Measurements from ENCODE around the gene CUX1. TPM values are rescaled to one million over a fixed set of nuclear protein-coding genes. Genes with fewer than 3 reads are reported as not detected.
A peak's percentile ranks its signal among the peaks of the same experiment; 100 is the strongest.

CUX1 gene
- total RNA-seq, 1 experiment from 2014 or later = 53.5 TPM

- H2BK12ac ChIP-seq (ENCODE audit: insufficient read length, low read depth, low read length) = no peak overlapping the region
- no peak overlapping the region for H3T11ph ChIP-seq (ENCODE audit: low read length)
- H3K4ac ChIP-seq (ENCODE audit: low read depth, low read length) = no peak overlapping the region
- no peak overlapping the region for H2AFZ ChIP-seq (ENCODE audit: low read length)
- no peaks in the 10 kb centered on the region for H3K23me2 ChIP-seq (ENCODE audit: insufficient read length, low read depth, low read length, poor library complexity, severe bottlenecking)
- H2AK5ac ChIP-seq (ENCODE audit: insufficient read length, low read length) = no peak overlapping the region
- no peak overlapping the region for H2BK15ac ChIP-seq (ENCODE audit: low read depth, low read length)
- H3K27me3 Mint-ChIP-seq (ENCODE audit: low read depth) = no peaks in the 10 kb centered on the region
- H3K4me2 ChIP-seq (ENCODE audit: insufficient read depth, insufficient read length, low read length) = no peak overlapping the region
- no peak overlapping the region for H3K18ac ChIP-seq (ENCODE audit: insufficient read length, low read depth, low read length)
- no peak overlapping the region for H4K91ac ChIP-seq (ENCODE audit: insufficient read length, low read depth, low read length)
- H3K23ac ChIP-seq (ENCODE audit: insufficient read length, low read depth, low read length) = no peak overlapping the region
- no peaks in the 10 kb centered on the region for H3K27me3 ChIP-seq (ENCODE audit: insufficient read depth, low read length)
- H3K4me3 Mint-ChIP-seq = no peak overlapping the region
- no peak for TF ChIP-seq CTCF (conservative IDR thresholded peaks at IDR 0.05)
- peak overlapping the region in 1 of 3 experiments; percentile 30; a peak in 2 of 7 replicates for H3K27ac Mint-ChIP-seq
- H4K20me1 ChIP-seq (ENCODE audit: control insufficient read depth, insufficient read depth, insufficient read length) = no peaks in the 10 kb centered on the region
- no CpG with 5 or more reads among the region's 12 CpGs for WGBS (ENCODE audit: extremely low coverage, insufficient read length, low lambda C conversion rate)
- 0 out of 4 replicates have a peak, but pooled peaks cover 0 to 3% of the 10 kb centered on the region in 2 experiments for H3K4me1 Mint-ChIP-seq
- no peaks in the 10 kb centered on the region for H3K9me3 Mint-ChIP-seq
- H3K79me1 ChIP-seq (ENCODE audit: insufficient read depth, low read depth, low read length, poor library complexity, severe bottlenecking) = peaks cover 3% of the 10 kb centered on the region
- no peak overlapping the region for H3K56ac ChIP-seq (ENCODE audit: insufficient read length, low read depth, low read length)
- H2BK20ac ChIP-seq (ENCODE audit: low read depth, low read length, poor library complexity, severe bottlenecking) = no peak overlapping the region
- no peak overlapping the region for H2BK120ac ChIP-seq (ENCODE audit: low read depth, low read length, poor library complexity, severe bottlenecking)
- no peaks in the 10 kb centered on the region for H3K9me3 ChIP-seq (ENCODE audit: control insufficient read depth, low read depth, low read length)
- no peak overlapping the region for H2BK5ac ChIP-seq (ENCODE audit: insufficient read length, low read length)
- peaks cover 13 to 52% (median 28%) of the 10 kb centered on the region in 3 experiments; a peak in 6 of 7 replicates for H3K36me3 Mint-ChIP-seq (ENCODE audit: insufficient read depth in 1 of 3, low read depth in 3 of 3)
- H3K4me1 ChIP-seq (ENCODE audit: insufficient read depth, low read length) = no peaks in the 10 kb centered on the region
- H3K79me2 ChIP-seq (ENCODE audit: insufficient read depth, low read length) = no peaks in the 10 kb centered on the region
- no peak overlapping the region for H3K14ac ChIP-seq (ENCODE audit: insufficient read depth, low read length)
- DNase-seq = no peak
- H4K5ac ChIP-seq (ENCODE audit: insufficient read length, low read depth, low read length) = no peak overlapping the region
- H3K27ac ChIP-seq (ENCODE audit: insufficient read length, low read depth, low read length) = no peak overlapping the region
- no peak overlapping the region for H3K9ac ChIP-seq (ENCODE audit: extremely low read depth, insufficient read length, low read length)
- H4K8ac ChIP-seq (replicated peaks; ENCODE audit: insufficient read length, low read depth, low read length) = no peak overlapping the region
Measured at GRCh38 chr7:102234131-102234530, 416.7 kb downstream of the CUX1 start.

Measured in H9 (cell line).